ENCODE data around the gene ESR2. TPM values are rescaled to one million over a fixed set of nuclear protein-coding genes. Genes with fewer than 3 reads are reported as not detected.
"Not testable (repeated sequence)": the region's sequence is repeated elsewhere in the genome, so short reads cannot be mapped to it uniquely, and the experiment has no call there.

ESR2 gene
- total RNA-seq, 1 experiment from 2014 or later: 0.47 TPM

GRCh38 chr14:64324461-64324860 is 30.3 kb upstream of the ESR2 start:
- no peak overlapping the region for H3K27ac Mint-ChIP-seq (ENCODE audit: low read depth, unreplicated experiment)
- H3K9me3 Mint-ChIP-seq (ENCODE audit: unreplicated experiment): no peaks in the 10 kb centered on the region
- DNase-seq (ENCODE audit: unreplicated experiment): no peak
- intact Hi-C loops (cut with micrococcal nuclease): no loop called here
- peaks cover 6% of the 10 kb centered on the region for H3K4me1 Mint-ChIP-seq (ENCODE audit: insufficient read depth, unreplicated experiment)
- no peaks in the 10 kb centered on the region for H3K27me3 Mint-ChIP-seq (ENCODE audit: insufficient read depth, unreplicated experiment)
- POLR2A ChIA-PET: interaction anchor here (0.7 to 1.2 kb wide), 3 partner anchors 9 to 247 kb away, joined by 3 to 5 read pairs (median 4); no protein-coding TSS in a partner anchor
- BruUV-seq (replicated peaks): no TSS peak
- no peaks in the 10 kb centered on the region for H3K36me3 Mint-ChIP-seq (ENCODE audit: insufficient read depth, unreplicated experiment)
- CTCF ChIA-PET: interaction anchor here (0.6 kb wide), 1 partner anchor 446 kb away, joined by 3 read pairs; no protein-coding TSS in a partner anchor
- no peak for TF ChIP-seq CTCF (IDR thresholded peaks at IDR 0.05; ENCODE audit: unreplicated experiment)
- no peak overlapping the region for H3K4me3 Mint-ChIP-seq (ENCODE audit: unreplicated experiment)

- H3K36me3 Mint-ChIP-seq (ENCODE audit: insufficient read depth, unreplicated experiment); H3K27ac Mint-ChIP-seq (ENCODE audit: low read depth, unreplicated experiment); intact Hi-C loops (cut with micrococcal nuclease); DNase-seq (ENCODE audit: unreplicated experiment); H3K4me3 Mint-ChIP-seq (ENCODE audit: unreplicated experiment); H3K9me3 Mint-ChIP-seq (ENCODE audit: unreplicated experiment); BruUV-seq (replicated peaks); H3K4me1 Mint-ChIP-seq (ENCODE audit: insufficient read depth, unreplicated experiment); H3K27me3 Mint-ChIP-seq (ENCODE audit: insufficient read depth, unreplicated experiment); CTCF ChIA-PET: not testable (repeated sequence)
- POLR2A ChIA-PET: interaction anchor here (0.6 kb wide), 1 partner anchor 71 kb away, joined by 3 read pairs; no protein-coding TSS in a partner anchor
Observed at GRCh38 chr14:64320362-64320761, 26.2 kb upstream of the ESR2 start.

GRCh38 chr14:64318695-64319094 is 24.5 kb upstream of the ESR2 start:
- BruUV-seq (replicated peaks); CTCF ChIA-PET; H3K27me3 Mint-ChIP-seq (ENCODE audit: insufficient read depth, unreplicated experiment); H3K27ac Mint-ChIP-seq (ENCODE audit: low read depth, unreplicated experiment); DNase-seq (ENCODE audit: unreplicated experiment); H3K9me3 Mint-ChIP-seq (ENCODE audit: unreplicated experiment); H3K4me3 Mint-ChIP-seq (ENCODE audit: unreplicated experiment); H3K36me3 Mint-ChIP-seq (ENCODE audit: insufficient read depth, unreplicated experiment); H3K4me1 Mint-ChIP-seq (ENCODE audit: insufficient read depth, unreplicated experiment); intact Hi-C loops (cut with micrococcal nuclease); POLR2A ChIA-PET: not testable (repeated sequence)

GRCh38 chr14:64303471-64303917 is 9.3 kb upstream of the ESR2 start:
- Mint-ChIP-seq H3K9me3 (ENCODE audit: unreplicated experiment) (no peaks in the 10 kb centered on the region), H3K36me3 (ENCODE audit: insufficient read depth, unreplicated experiment) (no peaks in the 10 kb centered on the region), H3K27me3 (ENCODE audit: insufficient read depth, unreplicated experiment) (no peaks in the 10 kb centered on the region), H3K27ac (ENCODE audit: low read depth, unreplicated experiment) (no peak overlapping the region), H3K4me1 (ENCODE audit: insufficient read depth, unreplicated experiment) (no peaks in the 10 kb centered on the region), H3K4me3 (ENCODE audit: unreplicated experiment) (no peak overlapping the region)
- ChIA-PET CTCF (interaction anchor here (0.6 to 3.2 kb wide), 47 partner anchors 8 to 983 kb away, joined by 3 to 32 read pairs (median 3); partner anchors contain the start of gene ESR2), POLR2A (interaction anchor here (0.9 to 1.0 kb wide), 2 partner anchors 251 to 449 kb away, joined by 3 read pairs; no protein-coding TSS in a partner anchor)
- no TSS peak for BruUV-seq (replicated peaks)
- peak; percentile 64 for TF ChIP-seq CTCF (IDR thresholded peaks at IDR 0.05; ENCODE audit: unreplicated experiment)
- intact Hi-C loops (cut with micrococcal nuclease): loop anchor here (1.0 to 2.0 kb wide), 6 partner anchors 185 to 504 kb away; partner anchors contain the start of gene SYNE2
- DNase-seq (ENCODE audit: unreplicated experiment): peak; percentile 79

GRCh38 chr14:64298773-64299172 is 4.6 kb upstream of the ESR2 start:
- CTCF ChIA-PET: interaction anchor here (0.5 to 0.8 kb wide), 3 partner anchors 67 to 1706 kb away, joined by 3 read pairs; no protein-coding TSS in a partner anchor
- H3K4me3 Mint-ChIP-seq (ENCODE audit: unreplicated experiment): no peak overlapping the region
- H3K9me3 Mint-ChIP-seq (ENCODE audit: unreplicated experiment): no peaks in the 10 kb centered on the region
- no peaks in the 10 kb centered on the region for H3K36me3 Mint-ChIP-seq (ENCODE audit: insufficient read depth, unreplicated experiment)
- POLR2A ChIA-PET: interaction anchor here (0.7 kb wide), 1 partner anchor 42 kb away, joined by 3 read pairs; no protein-coding TSS in a partner anchor
- no peaks in the 10 kb centered on the region for H3K27me3 Mint-ChIP-seq (ENCODE audit: insufficient read depth, unreplicated experiment)
- H3K4me1 Mint-ChIP-seq (ENCODE audit: insufficient read depth, unreplicated experiment): peaks cover 8% of the 10 kb centered on the region
- no peak overlapping the region for H3K27ac Mint-ChIP-seq (ENCODE audit: low read depth, unreplicated experiment)
- no peak for TF ChIP-seq CTCF (IDR thresholded peaks at IDR 0.05; ENCODE audit: unreplicated experiment)
- no peak for DNase-seq (ENCODE audit: unreplicated experiment)
- intact Hi-C loops (cut with micrococcal nuclease): loop anchor here (10.0 kb wide), 1 partner anchor 64 kb away; no protein-coding TSS in a partner anchor
- BruUV-seq (replicated peaks): no TSS peak
